ENCODE results near the gene TTC14.

DNA sequence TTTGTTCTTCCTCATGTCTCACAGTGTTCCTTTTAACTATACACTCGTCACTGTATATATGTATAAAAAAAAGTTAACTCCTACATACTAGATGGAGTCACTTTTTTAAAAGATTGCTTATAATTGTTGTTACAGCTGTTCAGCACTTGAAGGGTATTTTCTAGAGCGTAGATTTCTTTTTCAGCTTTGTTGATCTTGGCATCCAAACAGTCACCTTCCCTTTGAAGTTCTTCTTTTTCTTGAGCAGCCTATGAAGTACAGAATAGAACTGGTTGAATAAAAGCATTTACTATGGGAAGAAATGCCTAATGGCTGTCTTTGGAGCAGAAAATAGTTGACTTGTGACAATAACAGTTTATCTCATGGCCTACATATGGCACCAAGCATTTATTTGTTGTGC is 17.8 kb downstream of the TTC14 start:
- no peak for TF ChIP-seq POLR2AphosphoS5 (IDR thresholded peaks at IDR 0.05; ENCODE audit: borderline replicate concordance, low read depth, low read length)
- TF ChIP-seq EZH2 (IDR thresholded peaks at IDR 0.05): no peak

All from SK-N-MC (cell line).